ENCODE measurements around the gene ALDH1A1. TPM values are rescaled to one million over a fixed set of nuclear protein-coding genes. Genes with fewer than 3 reads are reported as not detected.
"Not testable (repeated sequence)": the region's sequence is repeated elsewhere in the genome, so short reads cannot be mapped to it uniquely, and the experiment has no call there.

Gene ALDH1A1
- polyA plus RNA-seq, 3 donors, result 256 to 292 (median 277) TPM

- no peak for DNase-seq
Observed at GRCh38 chr9:72947984-72948465, 4.8 kb downstream of the ALDH1A1 start.

GRCh38 chr9:72946821-72947220 lies 6.0 kb downstream of the ALDH1A1 start:
- DNase-seq, result no peak

GRCh38 chr9:72946318-72946717 lies 6.5 kb downstream of the ALDH1A1 start:
- DNase-seq, result no peak

GRCh38 chr9:72945391-72945790 lies 7.5 kb downstream of the ALDH1A1 start:
- DNase-seq, result no peak

GRCh38 chr9:72943844-72944462 lies 8.9 kb downstream of the ALDH1A1 start:
- no peak for DNase-seq

GRCh38 chr9:72942451-72942850 lies 10.4 kb downstream of the ALDH1A1 start:
- DNase-seq, result no peak

GRCh38 chr9:72939581-72939980 lies 13.3 kb downstream of the ALDH1A1 start:
- DNase-seq, result not testable (repeated sequence)

GRCh38 chr9:72937545-72937944 lies 15.3 kb downstream of the ALDH1A1 start:
- no peak for DNase-seq

- DNase-seq, result no peak
Observed at GRCh38 chr9:72936679-72937078, 16.2 kb downstream of the ALDH1A1 start.

- no peak for DNase-seq
Observed at GRCh38 chr9:72936266-72936665, 16.6 kb downstream of the ALDH1A1 start.

- DNase-seq, result no peak
Observed at GRCh38 chr9:72935595-72935994, 17.3 kb downstream of the ALDH1A1 start.

GRCh38 chr9:72933730-72934665 lies 18.9 kb downstream of the ALDH1A1 start:
- DNase-seq, result no peak

- no peak for DNase-seq
Observed at GRCh38 chr9:72932619-72933018, 20.2 kb downstream of the ALDH1A1 start.

GRCh38 chr9:72931897-72932296 lies 21.0 kb downstream of the ALDH1A1 start:
- no peak for DNase-seq

GRCh38 chr9:72931437-72931836 lies 21.4 kb downstream of the ALDH1A1 start:
- DNase-seq, result no peak

GRCh38 chr9:72930828-72931227 lies 22.0 kb downstream of the ALDH1A1 start:
- DNase-seq, result no peak

GRCh38 chr9:72929542-72929941 lies 23.3 kb downstream of the ALDH1A1 start:
- DNase-seq, result no peak

- DNase-seq, result no peak
Observed at GRCh38 chr9:72928042-72928507, 24.8 kb downstream of the ALDH1A1 start.

GRCh38 chr9:72926506-72926905 lies 26.3 kb downstream of the ALDH1A1 start:
- no peak for DNase-seq

- DNase-seq, result no peak
Observed at GRCh38 chr9:72925891-72926290, 27.0 kb downstream of the ALDH1A1 start.

GRCh38 chr9:72925126-72925789 lies 27.6 kb downstream of the ALDH1A1 start:
- DNase-seq, result no peak

- DNase-seq, result no peak
Observed at GRCh38 chr9:72924154-72924790, 28.6 kb downstream of the ALDH1A1 start.

Data from renal pelvis (tissue), 4 donors.